Coronary artery (tissue), 2 donors: ENCODE results near the gene CAMTA2.
A peak's percentile ranks its signal among the peaks of the same experiment; 100 is the strongest.

ENCODE experiments used
- DNase-seq: peaks from one replicate; pipeline ENCODE4 v3.0.0-alpha.2; 2017; ENCODE audit warnings: low spot score
- H3K27ac ChIP-seq, 2 donors: fragments of 200-600 bp; sonication (generic); one replicate each; pipeline ENCODE4 v1.5.1; 2016 to 2019
- H3K4me3 ChIP-seq: fragments of 200-600 bp; sonication (generic); 2 replicates; pipeline ENCODE4 v1.5.1; 2016; ENCODE audit warnings: mild to moderate bottlenecking, moderate library complexity
- TF ChIP-seq, protein P1 (sequence below): fragments of 200-600 bp; sonication (generic); IDR thresholded peaks from one replicate; pipeline ENCODE4 v1.5.1; 2019; ENCODE audit warnings: antibody characterized with exemption

The CAMTA2 gene

DNA sequence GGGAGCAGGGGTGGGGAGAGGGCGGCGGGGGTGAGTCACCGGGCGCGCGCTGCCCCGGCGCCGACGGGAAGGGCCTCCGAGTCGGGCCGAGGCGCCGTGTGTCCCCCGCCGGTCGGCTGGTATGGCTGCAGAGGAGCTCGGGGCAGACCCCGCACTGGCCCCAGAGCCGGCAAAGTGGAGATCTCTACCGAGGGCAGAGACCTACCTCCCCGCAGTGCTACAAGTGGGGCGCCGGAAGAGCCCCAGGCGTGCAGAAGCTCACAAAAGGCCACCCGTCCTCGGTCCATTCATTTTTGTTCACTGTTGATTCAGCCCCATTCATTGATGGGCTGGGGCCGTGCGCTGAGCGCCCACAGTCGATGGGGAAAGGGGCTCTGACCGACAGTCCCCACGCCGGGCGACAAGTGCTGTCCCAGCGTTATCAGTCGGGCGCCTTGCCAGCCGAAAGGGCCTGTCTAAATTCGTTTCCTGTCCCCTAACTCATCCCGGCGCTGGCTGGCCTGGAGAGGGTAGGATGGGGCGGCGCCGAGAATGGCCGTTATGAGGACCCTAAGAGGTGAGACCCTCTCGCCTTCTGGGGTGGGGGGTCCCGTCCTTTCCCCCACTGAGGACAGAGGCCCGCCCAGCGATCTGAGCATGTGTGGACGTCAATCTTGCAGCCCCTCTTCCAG lies 37.3 kb downstream of the CAMTA2 start:
- TF ChIP-seq, protein P1, sequence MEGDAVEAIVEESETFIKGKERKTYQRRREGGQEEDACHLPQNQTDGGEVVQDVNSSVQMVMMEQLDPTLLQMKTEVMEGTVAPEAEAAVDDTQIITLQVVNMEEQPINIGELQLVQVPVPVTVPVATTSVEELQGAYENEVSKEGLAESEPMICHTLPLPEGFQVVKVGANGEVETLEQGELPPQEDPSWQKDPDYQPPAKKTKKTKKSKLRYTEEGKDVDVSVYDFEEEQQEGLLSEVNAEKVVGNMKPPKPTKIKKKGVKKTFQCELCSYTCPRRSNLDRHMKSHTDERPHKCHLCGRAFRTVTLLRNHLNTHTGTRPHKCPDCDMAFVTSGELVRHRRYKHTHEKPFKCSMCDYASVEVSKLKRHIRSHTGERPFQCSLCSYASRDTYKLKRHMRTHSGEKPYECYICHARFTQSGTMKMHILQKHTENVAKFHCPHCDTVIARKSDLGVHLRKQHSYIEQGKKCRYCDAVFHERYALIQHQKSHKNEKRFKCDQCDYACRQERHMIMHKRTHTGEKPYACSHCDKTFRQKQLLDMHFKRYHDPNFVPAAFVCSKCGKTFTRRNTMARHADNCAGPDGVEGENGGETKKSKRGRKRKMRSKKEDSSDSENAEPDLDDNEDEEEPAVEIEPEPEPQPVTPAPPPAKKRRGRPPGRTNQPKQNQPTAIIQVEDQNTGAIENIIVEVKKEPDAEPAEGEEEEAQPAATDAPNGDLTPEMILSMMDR: no peak
- Histone ChIP-seq H3K27ac (peak overlapping the region; percentile 97 to 99), H3K4me3 (peak overlapping the region; percentile 99)
- peak; percentile 85 for DNase-seq

DNA sequence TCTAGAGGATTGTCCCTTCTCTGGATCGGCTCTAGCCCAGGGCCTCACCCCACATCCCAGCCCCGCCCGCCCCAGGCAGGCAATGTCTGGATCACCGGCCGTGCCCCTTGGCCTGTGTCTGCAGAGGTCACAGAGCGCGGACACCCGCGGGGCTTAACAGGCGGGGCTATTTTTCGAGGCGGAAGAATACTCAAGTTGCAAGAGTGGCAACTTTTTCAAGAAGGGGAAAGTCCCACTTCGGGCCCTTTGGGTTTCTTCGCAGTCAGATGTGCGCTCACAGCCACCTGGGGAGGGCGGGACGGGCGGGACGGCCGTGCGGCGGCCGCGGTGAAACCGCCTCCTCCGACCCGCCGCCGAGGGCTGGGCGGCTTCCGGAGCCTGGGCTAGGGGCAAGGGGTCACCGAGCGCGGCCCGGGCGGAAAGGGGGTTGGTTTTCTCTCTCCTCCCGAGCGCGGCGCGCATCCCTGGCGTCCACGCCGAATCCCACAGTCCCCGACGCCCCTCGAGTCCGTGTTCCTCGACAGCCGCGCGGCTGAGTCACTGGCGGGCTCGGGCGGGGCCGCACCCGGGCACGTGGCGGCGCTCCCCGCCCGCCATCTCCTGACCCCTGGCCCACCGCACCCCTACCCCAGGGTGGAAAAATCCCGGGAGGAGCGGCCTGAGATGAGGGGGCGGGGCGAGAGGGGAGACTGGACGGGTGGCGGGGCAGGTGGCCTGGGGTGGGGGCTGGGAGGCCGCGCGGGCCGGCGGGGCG lies 38.0 kb downstream of the CAMTA2 start:
- peak overlapping the region; percentile 99 for H3K4me3 ChIP-seq
- H3K27ac ChIP-seq: peak overlapping the region; percentile 97 to 99
- peak; percentile 87 for DNase-seq
- TF ChIP-seq, protein P1: no peak

DNA sequence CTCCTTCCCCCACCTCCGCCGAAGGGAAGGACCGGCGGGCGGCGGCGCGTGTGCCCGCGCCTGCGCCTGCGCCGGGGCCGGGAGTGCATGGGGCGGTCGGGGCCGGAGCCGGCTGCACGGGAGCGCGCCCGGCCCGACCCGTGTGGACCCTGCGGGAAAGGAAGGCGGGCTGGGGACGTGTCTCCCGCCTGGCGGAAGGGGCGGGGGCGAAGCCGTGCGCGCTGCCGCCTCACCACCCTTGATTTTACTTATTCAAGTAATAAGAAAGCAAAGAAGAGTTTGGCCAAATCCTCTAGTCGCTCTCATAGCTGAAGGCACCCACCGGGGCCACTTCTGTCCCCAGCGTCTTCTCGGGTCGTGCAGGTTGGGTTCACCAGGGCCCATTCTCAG lies 38.5 kb downstream of the CAMTA2 start:
- DNase-seq: peak; percentile 89
- H3K4me3 ChIP-seq: peak overlapping the region; percentile 99
- TF ChIP-seq, protein P1: no peak
- peak overlapping the region; percentile 97 to 99 for H3K27ac ChIP-seq

DNA sequence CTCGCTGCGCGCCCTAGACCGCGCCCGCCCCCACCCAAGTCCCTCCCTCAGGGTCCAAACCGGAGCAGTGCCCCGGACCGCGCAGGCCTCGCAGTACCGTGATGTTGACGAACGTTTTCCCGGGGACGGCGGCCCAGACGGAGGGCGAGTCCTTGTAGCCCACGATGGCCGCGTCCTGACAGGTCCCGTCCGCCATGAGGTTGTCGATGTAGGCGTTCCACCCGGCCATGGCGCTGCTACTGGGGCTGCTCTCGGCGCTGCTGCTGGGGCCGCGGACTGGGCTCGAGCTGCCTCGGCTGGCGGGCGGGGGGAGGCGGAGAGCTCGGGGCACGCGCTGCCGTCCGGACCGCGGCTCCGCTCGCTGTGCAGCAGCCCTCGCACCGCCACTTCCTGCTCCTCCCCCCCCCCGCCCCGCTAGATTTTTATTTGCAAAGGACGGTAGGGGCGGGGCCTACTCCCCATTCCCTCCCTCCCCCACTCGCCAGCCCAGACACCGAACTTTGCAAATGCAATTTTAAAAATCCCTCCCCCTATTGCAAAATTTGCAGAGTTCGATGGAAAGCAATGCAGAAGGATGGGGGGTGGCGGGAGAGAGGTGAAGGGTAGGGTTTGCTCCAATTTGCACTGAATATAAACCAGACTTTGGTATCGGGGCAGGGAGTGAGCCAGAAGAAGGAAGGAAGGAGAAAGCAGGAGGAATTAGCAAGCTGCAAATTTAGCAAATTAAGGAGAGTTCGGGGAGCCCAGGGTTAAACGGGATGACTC lies 39.1 kb downstream of the CAMTA2 start, which contains the start of gene PFN1:
Gene PFN1, minus strand, starts transcription at position 365 of the 765 bp plus-strand sequence. Its CDS starts 136 bp downstream, at position 229.
- TF ChIP-seq, protein P1: no peak
- H3K4me3 ChIP-seq: peak within 1 kb of the TSS; percentile 99
- peak within 1 kb of the TSS; percentile 97 to 99 for H3K27ac ChIP-seq
- peak; percentile 94 for DNase-seq

DNA sequence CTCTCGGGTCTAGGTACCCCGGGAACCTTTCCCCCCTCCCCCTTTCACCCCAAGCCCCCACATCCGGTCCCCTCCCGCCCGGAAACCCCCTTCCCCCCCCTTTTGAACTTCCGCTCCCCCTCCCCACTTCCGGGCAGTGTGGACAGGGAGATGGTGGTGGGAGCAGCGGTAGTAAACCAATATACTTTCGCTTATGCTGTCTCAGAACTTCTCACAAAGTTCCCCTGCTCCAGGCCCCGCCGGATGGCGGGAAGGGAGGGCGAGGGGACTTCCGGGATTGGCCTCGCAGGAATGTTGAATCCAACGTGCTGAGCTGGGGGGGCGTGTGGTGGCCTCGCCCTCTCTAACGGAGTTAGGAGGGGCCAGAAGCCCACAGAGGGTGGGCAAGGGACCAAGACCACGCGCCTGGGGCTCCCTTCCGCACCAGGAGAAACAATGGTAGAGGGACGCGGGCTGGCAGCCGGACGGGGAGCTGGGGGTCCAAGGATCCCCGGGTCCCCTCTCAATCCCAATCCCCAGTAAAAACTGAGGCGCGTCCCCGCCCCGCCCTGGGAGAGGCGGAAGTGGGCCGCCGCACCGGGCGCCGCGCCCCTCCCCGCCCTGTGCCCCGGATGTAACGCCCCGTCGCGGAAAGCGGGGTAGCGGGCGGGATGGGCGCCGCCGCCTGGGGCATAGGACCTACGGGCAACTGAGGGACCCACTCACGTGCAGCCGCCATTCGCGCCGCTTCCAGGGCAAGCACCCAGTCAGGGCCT lies 39.9 kb downstream of the CAMTA2 start:
- Histone ChIP-seq H3K27ac (peak overlapping the region; percentile 90 to 99), H3K4me3 (peak overlapping the region; percentile 99)
- DNase-seq: no peak
- TF ChIP-seq, protein P1: no peak

DNA sequence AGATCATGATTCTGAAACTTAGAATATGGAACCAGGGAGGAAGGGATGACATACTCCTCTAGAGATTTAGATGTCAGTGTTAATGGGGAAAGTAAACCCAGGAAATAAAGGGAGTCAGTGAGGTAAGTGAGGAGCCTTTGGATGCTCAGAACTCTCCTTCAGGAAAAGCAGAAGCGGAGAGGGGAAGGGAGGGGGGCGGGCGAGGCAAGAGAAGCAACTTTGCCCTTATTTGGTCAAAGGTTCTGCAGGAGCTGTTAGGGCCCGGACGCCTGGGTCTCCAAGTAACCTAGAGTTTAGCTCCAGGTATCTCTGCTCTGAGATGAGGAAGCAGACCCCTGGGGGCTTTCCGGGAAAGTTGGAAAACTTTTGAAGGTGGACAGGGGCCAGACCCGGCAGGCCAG lies 40.5 kb downstream of the CAMTA2 start:
- TF ChIP-seq, protein P1: no peak
- H3K4me3 ChIP-seq: peak overlapping the region; percentile 99
- DNase-seq: no peak
- peak overlapping the region; percentile 90 to 99 for H3K27ac ChIP-seq
